Panc1 (cell line): ENCODE measurements around the gene RARRES2. TPM values are rescaled to one million over a fixed set of nuclear protein-coding genes. Genes with fewer than 3 reads are reported as not detected.
A peak's percentile ranks its signal among the peaks of the same experiment; 100 is the strongest.

Experiments used
- ATAC-seq: fragments of 200-7000 bp; cut with Tn5 transposase; 2 replicates; pipeline ENCODE4 v1.9.1; 2020; ENCODE audit warnings: mild to moderate bottlenecking, moderate library complexity
- BruUV-seq: library from RNA; stranded (reverse); fragments of 400-500 nt; replicated peaks from 2 replicates; lab custom pipeline; 2021; lab: Mats Ljungman, UMichigan
- CTCF ChIA-PET: fragments of 300-600 bp; sonication (Branson Sonifier 250); formaldehyde crosslinking; loops from one replicate; lab custom pipeline; 2022; ENCODE audit warnings: antibody characterized with exemption; lab: Charles Lee
- POLR2A ChIA-PET: fragments of 300-600 bp; sonication (Branson Sonifier 250); formaldehyde crosslinking; loops from one replicate; lab custom pipeline; 2022; ENCODE audit warnings: antibody characterized with exemption; lab: Charles Lee
- DNase-seq: peaks from one replicate; pipeline ENCODE4 v3.0.0-alpha.2; 2010; ENCODE audit warnings: low read depth, low spot score
- H3K27ac ChIP-seq: 2 replicates; pipeline ENCODE4 v1.5.1; 2011; ENCODE audit warnings: mild to moderate bottlenecking, low read length, inconsistent platforms
- H3K27me3 ChIP-seq: fragments of 200-500 bp; sonication (Bioruptor generic); 2 replicates; pipeline ENCODE4 v1.6.0; 2014; ENCODE audit warnings: low read length, inconsistent platforms; ENCODE audit not compliant: control insufficient read depth, insufficient read depth
- H3K36me3 ChIP-seq: fragments of 200-500 bp; sonication (Bioruptor generic); 2 replicates; pipeline ENCODE4 v1.5.1; 2014; ENCODE audit warnings: inconsistent platforms, mild to moderate bottlenecking, low read length, moderate library complexity; ENCODE audit not compliant: control insufficient read depth, insufficient read depth
- H3K4me1 ChIP-seq: 2 replicates; pipeline ENCODE4 v1.5.1; 2011; ENCODE audit warnings: inconsistent platforms, mild to moderate bottlenecking, low read length, moderate library complexity; ENCODE audit not compliant: control insufficient read depth, insufficient read depth
- H3K4me3 ChIP-seq, 2 experiments: 2 replicates each; pipeline ENCODE4 v1.5.1; 2011 to 2012; ENCODE audit warnings: low read depth in 2 of 2, low read length in 2 of 2, mild to moderate bottlenecking in 2 of 2, inconsistent platforms in 1 of 2, moderate library complexity in 1 of 2
- H3K9me3 ChIP-seq: fragments of 200-500 bp; sonication (Bioruptor generic); 2 replicates; pipeline ENCODE4 v1.5.1; 2014; ENCODE audit warnings: low read depth, mild to moderate bottlenecking, inconsistent platforms, low read length, moderate library complexity; ENCODE audit not compliant: control insufficient read depth, insufficient read depth
- CTCF ChIP-seq: fragments of 450-650 bp; IDR thresholded peaks from 2 replicates; pipeline ENCODE4 v1.5.1; 2017; ENCODE audit warnings: mild to moderate bottlenecking
- POLR2AphosphoS5 ChIP-seq: IDR thresholded peaks from 2 replicates; pipeline ENCODE4 v1.6.1; 2012; ENCODE audit warnings: mild to moderate bottlenecking, low read depth, low read length, moderate library complexity
- REST ChIP-seq, 2 experiments: IDR thresholded peaks; 2 replicates each; pipeline ENCODE4 v1.6.1; 2011 to 2012; ENCODE audit warnings: low read depth in 2 of 2, control low read depth in 1 of 2, low read length in 1 of 2, mild to moderate bottlenecking in 1 of 2, moderate library complexity in 1 of 2; ENCODE audit not compliant: insufficient read depth in 1 of 2
- SIN3A ChIP-seq: IDR thresholded peaks from 2 replicates; pipeline ENCODE4 v1.6.1; 2012; ENCODE audit warnings: low read depth, mild to moderate bottlenecking, low read length, moderate library complexity, borderline replicate concordance; ENCODE audit not compliant: insufficient read depth
- TCF7L2 ChIP-seq: IDR thresholded peaks from 2 replicates; pipeline ENCODE4 v1.6.1; 2011; ENCODE audit warnings: mild to moderate bottlenecking, low read depth, low read length, inconsistent platforms
- in situ Hi-C: cut with HindIII; loops from 2 replicates; pipeline ENCODE4 v1.10.0; 2016; ENCODE audit warnings: low sequenced_read_pairs, low pct_unique_long_range_greater_than_20kb
- intact Hi-C: fragments of 100-400 bp; cut with micrococcal nuclease; formaldehyde crosslinking; loops from one replicate; pipeline ENCODE4 v1.10.0; 2022; ENCODE audit not compliant: unreplicated experiment
- total RNA-seq: library from RNA; stranded (reverse); gene quantifications from one replicate; pipeline ENCODE4 v1.2.1, GENCODE V29; 2021; ENCODE audit not compliant: unreplicated experiment

RARRES2 gene
- total RNA-seq, 1 experiment from 2014 or later, result 1.1 TPM

GRCh38 chr7:150374472-150374871 is 33.0 kb upstream of the RARRES2 start:
- H3K36me3 ChIP-seq, result peaks cover 5% of the 10 kb centered on the region
- H3K27me3 ChIP-seq, result no peaks in the 10 kb centered on the region
- no peak for TF ChIP-seq TCF7L2
- no peak for TF ChIP-seq POLR2AphosphoS5
- TF ChIP-seq SIN3A, result no peak
- TF ChIP-seq REST (IDR thresholded peaks at IDR 0.05; ENCODE audit: insufficient read depth in 1 of 2, low read depth in 2 of 2, low read length in 1 of 2), result no peak
- TF ChIP-seq CTCF, result no peak
- no peak for ATAC-seq
- in situ Hi-C loops, result no loop called here
- peak overlapping the region; percentile 11 for H3K27ac ChIP-seq
- POLR2A ChIA-PET, result interaction anchor here (0.6 kb wide), 1 partner anchor 58 kb away, joined by 10 read pairs; no protein-coding TSS in a partner anchor
- intact Hi-C loops, result no loop called here
- H3K9me3 ChIP-seq, result no peaks in the 10 kb centered on the region
- BruUV-seq, result no TSS peak
- peaks cover 61% of the 10 kb centered on the region for H3K4me1 ChIP-seq
- DNase-seq, result no peak
- no peak overlapping the region for H3K4me3 ChIP-seq
- CTCF ChIA-PET, result no interaction called here

GRCh38 chr7:150374026-150374425 is 32.6 kb upstream of the RARRES2 start:
- no peaks in the 10 kb centered on the region for H3K9me3 ChIP-seq
- intact Hi-C loops (no loop called here), in situ Hi-C loops (no loop called here)
- no peak for ATAC-seq
- H3K36me3 ChIP-seq, result peaks cover 9% of the 10 kb centered on the region
- H3K4me3 ChIP-seq, result no peak overlapping the region
- POLR2A ChIA-PET, result interaction anchor here (0.6 kb wide), 1 partner anchor 58 kb away, joined by 10 read pairs; no protein-coding TSS in a partner anchor
- H3K27ac ChIP-seq, result peak overlapping the region; percentile 61; the same call in 1 of the 2 replicates
- CTCF ChIA-PET, result no interaction called here
- DNase-seq, result no peak
- BruUV-seq, result no TSS peak
- TF ChIP-seq SIN3A (no peak), POLR2AphosphoS5 (no peak), TCF7L2 (no peak), CTCF (no peak), REST (IDR thresholded peaks at IDR 0.05; ENCODE audit: insufficient read depth in 1 of 2, low read depth in 2 of 2, low read length in 1 of 2) (no peak)
- peaks cover 61% of the 10 kb centered on the region for H3K4me1 ChIP-seq
- H3K27me3 ChIP-seq, result no peaks in the 10 kb centered on the region
